Mesenteric fat pad (tissue), 1 donor: Measurements from ENCODE around the gene LAMC2. TPM values are rescaled to one million over a fixed set of nuclear protein-coding genes. Genes with fewer than 3 reads are reported as not detected.

Experiments
- DNase-seq: peaks from one replicate; pipeline ENCODE4 v3.0.0-alpha.2; 2020; ENCODE audit warnings: low spot score
- total RNA-seq: library from RNA; stranded (reverse); fragmentation: NEBNext Ultra II Directional; extraction: Animal tissue kit (Norgen Biotek cat#: 25700); gene quantifications from one replicate; pipeline ENCODE4 v1.2.1, GENCODE V29; 2021
- donor health status: DM: yes; HTN: yes; CAD: no.

LAMC2 gene
- total RNA-seq, 1 donor from 2014 or later: 1.0 TPM

- no peak for DNase-seq
Measured at GRCh38 chr1:183283286-183283685, 97.2 kb downstream of the LAMC2 start.

- no peak for DNase-seq
Measured at GRCh38 chr1:183284086-183284485, 98.0 kb downstream of the LAMC2 start.

- no peak for DNase-seq
Measured at GRCh38 chr1:183285256-183285655, 99.2 kb downstream of the LAMC2 start.

- DNase-seq: no peak
Measured at GRCh38 chr1:183285746-183286145, 99.7 kb downstream of the LAMC2 start.

DNA sequence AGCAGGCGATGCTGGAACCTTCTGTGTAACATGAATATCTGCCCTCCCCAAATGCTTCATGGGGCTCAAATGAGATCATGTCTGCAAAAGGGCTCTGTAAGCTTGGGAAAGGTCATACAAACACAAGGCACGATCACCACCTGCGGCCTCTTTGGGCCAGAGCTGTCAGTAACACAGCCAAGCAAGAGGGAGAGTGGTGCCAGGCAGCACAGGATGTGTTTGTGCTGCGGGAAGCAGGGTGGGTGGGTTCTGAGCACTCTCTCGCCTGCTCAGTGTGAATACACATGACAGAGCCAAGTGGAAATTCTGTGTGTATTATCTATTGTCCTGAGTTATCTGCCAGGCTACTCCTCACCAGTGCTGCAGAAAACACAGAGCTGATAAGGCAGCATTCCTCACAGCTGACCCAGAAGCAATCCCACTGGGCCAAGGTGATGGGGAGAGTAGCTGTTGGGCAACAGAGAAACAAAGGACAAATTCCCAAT is 101.2 kb downstream of the LAMC2 start:
- DNase-seq: no peak

DNA sequence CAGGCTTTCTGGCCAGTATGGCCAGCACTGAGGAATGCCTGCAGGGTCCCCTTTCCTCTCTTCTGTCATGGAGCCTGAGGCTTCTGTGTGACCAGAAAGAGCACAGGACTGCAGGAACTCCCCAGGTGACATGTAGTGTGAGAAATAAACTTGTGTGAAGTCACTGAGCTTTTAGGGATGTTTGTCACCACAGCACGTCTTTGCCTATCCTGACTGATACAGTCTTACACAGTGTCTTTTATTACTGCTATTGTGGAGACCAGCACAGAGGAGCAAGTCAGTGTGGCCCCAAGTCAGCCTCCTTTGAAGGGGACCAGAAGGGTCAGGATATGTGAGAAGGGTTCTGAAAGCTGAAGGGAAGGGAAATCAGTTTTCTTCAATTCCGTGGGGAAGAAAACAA is 102.5 kb downstream of the LAMC2 start:
- no peak for DNase-seq

DNA sequence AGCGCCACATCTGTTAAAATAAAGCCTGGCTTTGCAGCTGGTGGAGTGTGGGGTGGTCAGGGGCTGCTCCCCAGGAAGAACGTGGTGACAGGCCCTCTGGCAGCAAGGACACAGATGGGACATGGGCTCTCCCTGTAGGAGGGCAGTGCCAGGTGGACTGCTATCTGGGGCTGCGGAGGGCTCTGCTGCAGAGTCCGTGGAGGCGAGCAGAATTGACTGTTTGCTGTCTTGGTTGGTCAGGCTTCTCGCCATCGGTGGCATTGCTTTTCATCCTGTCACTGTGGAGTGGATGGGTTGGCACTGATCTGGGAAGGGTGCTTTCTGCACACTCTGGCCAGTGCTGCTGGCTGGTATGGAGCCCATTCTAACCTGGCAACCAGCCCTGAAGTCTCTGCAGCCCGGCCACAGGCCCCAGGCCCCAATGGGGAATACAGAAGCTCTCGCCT is 103.0 kb downstream of the LAMC2 start:
- DNase-seq: no peak

- DNase-seq: no peak
Measured at GRCh38 chr1:183290628-183291027, 104.6 kb downstream of the LAMC2 start.

- DNase-seq: no peak
Measured at GRCh38 chr1:183291216-183291762, 105.2 kb downstream of the LAMC2 start.

DNA sequence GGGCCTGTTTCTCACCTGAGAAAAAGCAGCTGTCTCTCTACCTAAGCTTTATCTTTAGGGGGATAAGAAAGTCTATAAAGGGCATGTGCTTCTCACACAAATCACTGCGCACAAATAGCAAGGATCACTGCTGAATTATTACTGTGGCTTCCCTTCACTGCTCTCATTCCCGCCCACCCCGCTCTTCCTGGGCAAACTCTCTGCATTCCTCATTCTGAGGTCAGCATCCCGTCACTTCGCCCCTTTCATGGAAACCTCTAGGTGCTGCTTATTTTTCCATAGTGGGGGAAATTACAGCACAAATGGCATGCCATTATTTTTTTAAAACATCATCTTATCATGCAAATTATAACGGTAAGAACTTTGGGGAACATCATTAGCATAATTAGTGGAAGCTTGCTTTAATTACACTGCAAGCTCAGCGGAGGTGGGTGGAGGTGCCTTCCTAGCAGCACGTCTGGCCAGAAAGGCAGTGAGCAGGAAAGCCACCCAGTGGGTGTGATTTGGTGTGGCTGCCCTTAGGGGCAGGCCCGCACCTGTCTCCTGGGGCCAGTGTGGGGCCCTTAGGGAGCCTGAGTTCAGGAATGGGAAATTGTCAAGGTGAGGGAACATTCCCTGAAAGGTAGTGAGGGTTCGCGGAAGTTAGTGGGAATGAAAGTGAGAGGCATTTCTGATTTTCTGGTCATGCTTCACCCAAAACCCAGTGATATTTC is 105.9 kb downstream of the LAMC2 start:
- DNase-seq: no peak

- no peak for DNase-seq
Measured at GRCh38 chr1:183293241-183293640, 107.2 kb downstream of the LAMC2 start.

GRCh38 chr1:183293876-183294275 is 107.8 kb downstream of the LAMC2 start:
- no peak for DNase-seq

Other genes starting within 250 kb of the LAMC2 start
- not detected for gene SHCBP1L, start 233.1 kb upstream of the LAMC2 start, total RNA-seq
- 370 TPM for gene LAMC1, start 162.8 kb upstream of the LAMC2 start, total RNA-seq
- gene NMNAT2, start 232.1 kb downstream of the LAMC2 start, total RNA-seq: 20.5 TPM